OCI-LY3 (cell line): ENCODE measurements around the gene BMS1.

Experiments
- CTCF ChIP-seq: fragments of 200-600, 300-600 bp; sonication (generic); IDR thresholded peaks from 2 replicates; pipeline ENCODE4 v1.5.1; 2014; ENCODE audit warnings: antibody characterized with exemption, low read length, low read depth
- EZH2phosphoT487 ChIP-seq: fragments of 200-600 bp; shearing (Covaris generic); IDR thresholded peaks from 2 replicates; pipeline ENCODE4 v1.6.1; 2018; ENCODE audit warnings: antibody characterized with exemption, mixed run types, low read depth

- no peak for TF ChIP-seq CTCF
- TF ChIP-seq EZH2phosphoT487, result no peak
Measured at GRCh38 chr10:42781893-42782445, 626 bp upstream of the BMS1 start.
